ENCODE data around the gene CRIM1. TPM values are rescaled to one million over a fixed set of nuclear protein-coding genes. Genes with fewer than 3 reads are reported as not detected.

The CRIM1 gene
- total and polyA plus RNA-seq, 2 of the 8 experiments (the other 6 are each of a cell fraction or from before 2014, with no cell fraction given): 9.4 to 28.4 TPM

GRCh38 chr2:36387258-36387916 lies 31.8 kb downstream of the CRIM1 start:
- H3K27me3 ChIP-seq (replicated peaks in 1 of 4; ENCODE audit: control insufficient read depth in 3 of 4, extremely low read depth in 1 of 4, insufficient read depth in 3 of 4, low read length in 3 of 4): no peaks in the 10 kb centered on the region
- no peak overlapping the region for H2BK120ac ChIP-seq (replicated peaks; ENCODE audit: low read depth, low read length)
- no peak overlapping the region for H2BK20ac ChIP-seq (ENCODE audit: low read length)
- no peak overlapping the region for H2AK5ac ChIP-seq (ENCODE audit: low read depth, low read length)
- TF ChIP-seq SP4 (IDR thresholded peaks at IDR 0.05; ENCODE audit: low read length) (no peak), GTF2F1 (IDR thresholded peaks at IDR 0.05; ENCODE audit: borderline replicate concordance, low read depth, low read length) (no peak), CEBPB (IDR thresholded peaks at IDR 0.05; ENCODE audit: low read depth, low read length) (no peak)
- H2BK12ac ChIP-seq (ENCODE audit: low read depth, low read length): no peak overlapping the region
- H3K79me2 ChIP-seq (ENCODE audit: control insufficient read depth in 1 of 2, insufficient read depth in 2 of 2, low read length in 2 of 2): peaks cover 3 to 92% of the 10 kb centered on the region in 2 experiments; a peak in 3 of 4 replicates
- peaks cover 3 to 7% of the 10 kb centered on the region in 2 experiments for H4K20me1 ChIP-seq (replicated peaks in 1 of 2; ENCODE audit: control insufficient read depth in 1 of 2, insufficient read depth in 2 of 2, low read length in 2 of 2)
- H3K9me3 ChIP-seq (ENCODE audit: insufficient read depth in 2 of 2, low read depth in 1 of 2, low read length in 1 of 2): no peaks in the 10 kb centered on the region
- H4K8ac ChIP-seq (ENCODE audit: extremely low read depth, insufficient read depth, low read length): no peak overlapping the region
- H3K27ac ChIP-seq (ENCODE audit: low read depth, low read length): no peak overlapping the region
- H4K5ac ChIP-seq (ENCODE audit: insufficient read length, low read depth, low read length): no peak overlapping the region
- no peak overlapping the region for H3K18ac ChIP-seq (ENCODE audit: extremely low read depth, low read length)
- H3K14ac ChIP-seq (ENCODE audit: insufficient read length): no peak overlapping the region
- ChIA-PET CTCF (ENCODE audit: partially characterized antibody) (interaction anchor here (1.1 to 1.6 kb wide), 4 partner anchors 9 to 70 kb away, joined by 3 read pairs; no protein-coding TSS in a partner anchor), POLR2A (ENCODE audit: partially characterized antibody) (interaction anchor here (1.0 to 1.2 kb wide), 2 partner anchors 11 to 34 kb away, joined by 3 read pairs; no protein-coding TSS in a partner anchor)
- H3K79me1 ChIP-seq (ENCODE audit: low read depth, low read length): peaks cover 7% of the 10 kb centered on the region
- H3K23ac ChIP-seq (ENCODE audit: insufficient read length): no peak overlapping the region
- H2BK15ac ChIP-seq (ENCODE audit: low read length): no peak overlapping the region
- H3K4me2 ChIP-seq (ENCODE audit: insufficient read depth in 1 of 2, low read depth in 2 of 2, low read length in 2 of 2): no peak overlapping the region
- FAIRE-seq (no peak), DNase-seq (ENCODE audit: low read depth in 1 of 2, low spot score in 2 of 2) (no peak)
- 84% methylated on average over 2 of the region's 2 CpGs; no CpG with 5 or more reads in 1 of the 2 experiments for WGBS, 2 experiments (ENCODE audit: extremely low coverage in 1 of 2, insufficient coverage in 1 of 2, insufficient read length in 1 of 2, insufficient replicate concordance in 2 of 2, low coverage in 1 of 2, low lambda C conversion rate in 2 of 2, missing lambda C conversion rate in 1 of 2)
- no peak overlapping the region for H2BK5ac ChIP-seq (ENCODE audit: low read depth, low read length)
- H2AFZ ChIP-seq (ENCODE audit: low read length): no peak overlapping the region
- H3K23me2 ChIP-seq (ENCODE audit: low read depth, low read length): no peaks in the 10 kb centered on the region
- H3K56ac ChIP-seq (replicated peaks; ENCODE audit: insufficient read length, low read depth, low read length): no peak overlapping the region
- H3K36me3 ChIP-seq (ENCODE audit: control insufficient read depth in 2 of 4, insufficient read depth in 4 of 4, low read length in 3 of 4): peaks cover 0 to 3% (median 1%) of the 10 kb centered on the region in 4 experiments; a peak in 1 of 8 replicates
- H3K4me3 ChIP-seq (ENCODE audit: extremely low read depth in 1 of 4, insufficient read depth in 2 of 4, low read depth in 3 of 4, low read length in 4 of 4): no peak overlapping the region
- H3K4me1 ChIP-seq (replicated peaks in 1 of 4; ENCODE audit: control insufficient read depth in 3 of 4, insufficient read depth in 4 of 4, low read length in 3 of 4): peaks cover 3 to 16% (median 9%) of the 10 kb centered on the region in 4 experiments
- H3K9ac ChIP-seq (replicated peaks in 1 of 4; ENCODE audit: extremely low read depth in 1 of 4, low read depth in 3 of 4, low read length in 3 of 4): no peak overlapping the region
- no peak overlapping the region for H3K4ac ChIP-seq (replicated peaks; ENCODE audit: insufficient read length, low read depth, low read length)
- H4K91ac ChIP-seq (replicated peaks; ENCODE audit: insufficient read length, low read length): no peak overlapping the region
